ENCODE data around the gene CLEC2L. TPM values are rescaled to one million over a fixed set of nuclear protein-coding genes. Genes with fewer than 3 reads are reported as not detected.

CLEC2L gene
- total RNA-seq, 4 donors from 2014 or later = 3.1 TPM; not detected in 3

GRCh38 chr7:139500770-139501138 is 22.7 kb upstream of the CLEC2L start:
- Histone ChIP-seq H3K27me3 (no peaks in the 10 kb centered on the region), H3K27ac (no peak overlapping the region), H3K9me3 (no peaks in the 10 kb centered on the region), H3K36me3 (no peaks in the 10 kb centered on the region), H3K4me1 (peaks cover 0 to 6% (median 2%) of the 10 kb centered on the region in 4 donors), H3K4me3 (no peak overlapping the region)
- no peak for DNase-seq (ENCODE audit: low spot score in 2 of 2)
- 92 to 96% methylated on average over 7 of the region's 7 CpGs for WGBS, 2 donors
- TF ChIP-seq POLR2A (IDR thresholded peaks at IDR 0.05) (no peak), CTCF (IDR thresholded peaks at IDR 0.05) (no peak), EP300 (IDR thresholded peaks at IDR 0.05) (no peak)

GRCh38 chr7:139502226-139502625 is 21.3 kb upstream of the CLEC2L start:
- no peak overlapping the region for H3K4me3 ChIP-seq
- H3K36me3 ChIP-seq = no peaks in the 10 kb centered on the region
- TF ChIP-seq EP300 (IDR thresholded peaks at IDR 0.05) (no peak), CTCF (IDR thresholded peaks at IDR 0.05) (no peak), POLR2A (IDR thresholded peaks at IDR 0.05) (no peak)
- H3K27me3 ChIP-seq = no peaks in the 10 kb centered on the region
- H3K9me3 ChIP-seq = no peaks in the 10 kb centered on the region
- H3K4me1 ChIP-seq = peaks cover 0 to 6% (median 2%) of the 10 kb centered on the region in 4 donors
- DNase-seq (ENCODE audit: low spot score in 2 of 2) = no peak
- WGBS, 2 donors = 88 to 93% methylated on average over 22 of the region's 22 CpGs
- no peak overlapping the region for H3K27ac ChIP-seq

GRCh38 chr7:139505563-139505962 is 17.9 kb upstream of the CLEC2L start:
- TF ChIP-seq CTCF (IDR thresholded peaks at IDR 0.05) = no peak
- no peak for TF ChIP-seq EP300 (IDR thresholded peaks at IDR 0.05)
- no peak for TF ChIP-seq POLR2A (IDR thresholded peaks at IDR 0.05)
- Histone ChIP-seq H3K9me3 (no peaks in the 10 kb centered on the region), H3K4me3 (no peak overlapping the region), H3K4me1 (no peaks in the 10 kb centered on the region), H3K27ac (no peak overlapping the region), H3K36me3 (no peaks in the 10 kb centered on the region), H3K27me3 (no peaks in the 10 kb centered on the region)
- WGBS, 2 donors = 71 to 77% methylated on average over 9 of the region's 9 CpGs
- no peak for DNase-seq (ENCODE audit: low spot score in 2 of 2)

GRCh38 chr7:139509535-139509934 is 13.9 kb upstream of the CLEC2L start:
- H3K4me3 ChIP-seq = no peak overlapping the region
- no peaks in the 10 kb centered on the region for H3K27me3 ChIP-seq
- no peaks in the 10 kb centered on the region for H3K36me3 ChIP-seq
- no peak for TF ChIP-seq EP300 (IDR thresholded peaks at IDR 0.05)
- no peak for TF ChIP-seq CTCF (IDR thresholded peaks at IDR 0.05)
- no peak for DNase-seq (ENCODE audit: low spot score in 2 of 2)
- H3K9me3 ChIP-seq = no peaks in the 10 kb centered on the region
- 92 to 97% methylated on average over 2 of the region's 2 CpGs for WGBS, 2 donors
- H3K4me1 ChIP-seq = no peaks in the 10 kb centered on the region
- H3K27ac ChIP-seq = no peak overlapping the region

GRCh38 chr7:139511315-139511714 is 12.2 kb upstream of the CLEC2L start:
- 45 to 48% methylated on average over 5 of the region's 5 CpGs for WGBS, 2 donors
- no peak overlapping the region for H3K27ac ChIP-seq

More at GRCh38 chr7:139511315-139511714, 12.2 kb upstream of the CLEC2L start:
- no peaks in the 10 kb centered on the region for H3K27me3 ChIP-seq
- TF ChIP-seq CTCF (IDR thresholded peaks at IDR 0.05) (no peak), POLR2A (IDR thresholded peaks at IDR 0.05) (no peak), EP300 (IDR thresholded peaks at IDR 0.05) (no peak)
- H3K4me3 ChIP-seq = no peak overlapping the region
- H3K9me3 ChIP-seq = no peaks in the 10 kb centered on the region
- no peaks in the 10 kb centered on the region for H3K36me3 ChIP-seq
- no peak for DNase-seq (ENCODE audit: low spot score in 2 of 2)
- H3K4me1 ChIP-seq = no peaks in the 10 kb centered on the region

All from tibial nerve (tissue), 4 donors.